Astrocyte (in vitro differentiated cells and primary cell): ENCODE data around the gene BDNF. TPM values are rescaled to one million over a fixed set of nuclear protein-coding genes. Genes with fewer than 3 reads are reported as not detected.

Source experiments
- DNase-seq: peaks from one replicate; pipeline ENCODE4 v3.0.0-alpha.2; 2010; ENCODE audit warnings: low read depth
- FAIRE-seq: peaks from 2 replicates; lab custom pipeline; 2011; peaks lifted over from hg19 to GRCh38; lab: Jason Lieb, UNC
- H2AFZ ChIP-seq: 2 replicates; pipeline ENCODE4 v1.6.0; 2012; ENCODE audit warnings: low read depth, low read length, inconsistent platforms
- H3K27ac ChIP-seq: 2 replicates; pipeline ENCODE4 v1.5.1; 2011; ENCODE audit warnings: low read depth, low read length, inconsistent platforms
- H3K27me3 ChIP-seq: 2 replicates; pipeline ENCODE4 v1.6.0; 2011; ENCODE audit warnings: low read length, inconsistent platforms; ENCODE audit not compliant: insufficient read depth
- H3K36me3 ChIP-seq: 2 replicates; pipeline ENCODE4 v1.5.1; 2011; ENCODE audit warnings: low read length, inconsistent platforms; ENCODE audit not compliant: insufficient read depth
- H3K4me1 ChIP-seq: 2 replicates; pipeline ENCODE4 v1.5.1; 2011; ENCODE audit warnings: low read length, inconsistent platforms; ENCODE audit not compliant: insufficient read depth
- H3K4me2 ChIP-seq: 2 replicates; pipeline ENCODE4 v1.6.0; 2012; ENCODE audit warnings: low read length, inconsistent platforms
- H3K4me3 ChIP-seq: 2 replicates; pipeline ENCODE4 v1.5.1; 2011; ENCODE audit warnings: low read depth, mild to moderate bottlenecking, low read length, inconsistent platforms; ENCODE audit not compliant: insufficient read depth
- H3K79me2 ChIP-seq: 2 replicates; pipeline ENCODE4 v1.6.0; 2012; ENCODE audit warnings: mild to moderate bottlenecking, low read length, inconsistent platforms; ENCODE audit not compliant: insufficient read depth
- H3K9ac ChIP-seq: 2 replicates; pipeline ENCODE4 v1.6.0; 2012; ENCODE audit warnings: mild to moderate bottlenecking, low read length, inconsistent platforms
- H3K9me3 ChIP-seq: 2 replicates; pipeline ENCODE4 v1.5.1; 2012; ENCODE audit warnings: low read depth, mild to moderate bottlenecking, low read length, inconsistent platforms; ENCODE audit not compliant: insufficient read depth
- H4K20me1 ChIP-seq: 2 replicates; pipeline ENCODE4 v1.6.0; 2012; ENCODE audit warnings: low read length, inconsistent platforms; ENCODE audit not compliant: insufficient read depth
- H3K27ac Mint-ChIP-seq: one replicate; pipeline ENCODE4 v1.8.0; 2021; ENCODE audit warnings: mild to moderate bottlenecking, mixed read lengths; ENCODE audit not compliant: unreplicated experiment
- H3K27me3 Mint-ChIP-seq: one replicate; pipeline ENCODE4 v1.8.0; 2021; ENCODE audit warnings: low read depth, mixed read lengths; ENCODE audit not compliant: unreplicated experiment
- H3K36me3 Mint-ChIP-seq: one replicate; pipeline ENCODE4 v1.8.0; 2021; ENCODE audit warnings: low read depth, mixed read lengths; ENCODE audit not compliant: unreplicated experiment
- H3K4me1 Mint-ChIP-seq: one replicate; pipeline ENCODE4 v1.8.0; 2021; ENCODE audit warnings: low read depth, mixed read lengths; ENCODE audit not compliant: unreplicated experiment
- H3K4me3 Mint-ChIP-seq: one replicate; pipeline ENCODE4 v1.8.0; 2021; ENCODE audit warnings: mild to moderate bottlenecking, moderate library complexity, mixed read lengths; ENCODE audit not compliant: unreplicated experiment
- H3K9me3 Mint-ChIP-seq: one replicate; pipeline ENCODE4 v1.8.0; 2021; ENCODE audit warnings: mild to moderate bottlenecking, mixed read lengths; ENCODE audit not compliant: unreplicated experiment
- EZH2 ChIP-seq: IDR thresholded peaks from 2 replicates; pipeline ENCODE4 v1.6.1; 2012; ENCODE audit warnings: mild to moderate bottlenecking, low read length, inconsistent platforms; ENCODE audit not compliant: insufficient read depth
- total RNA-seq: library from RNA; stranded (reverse); gene quantifications from 2 replicates; pipeline ENCODE4 v1.2.1, GENCODE V29; 2021
- TF ChIP-seq, protein P1 (sequence below): IDR thresholded peaks from 2 replicates; pipeline ENCODE4 v1.5.1; 2011; ENCODE audit warnings: low read depth, mild to moderate bottlenecking, inconsistent platforms, low read length, moderate library complexity; ENCODE audit not compliant: insufficient read depth

BDNF gene
- total RNA-seq, 1 donor from 2014 or later, result 27.2 TPM

DNA sequence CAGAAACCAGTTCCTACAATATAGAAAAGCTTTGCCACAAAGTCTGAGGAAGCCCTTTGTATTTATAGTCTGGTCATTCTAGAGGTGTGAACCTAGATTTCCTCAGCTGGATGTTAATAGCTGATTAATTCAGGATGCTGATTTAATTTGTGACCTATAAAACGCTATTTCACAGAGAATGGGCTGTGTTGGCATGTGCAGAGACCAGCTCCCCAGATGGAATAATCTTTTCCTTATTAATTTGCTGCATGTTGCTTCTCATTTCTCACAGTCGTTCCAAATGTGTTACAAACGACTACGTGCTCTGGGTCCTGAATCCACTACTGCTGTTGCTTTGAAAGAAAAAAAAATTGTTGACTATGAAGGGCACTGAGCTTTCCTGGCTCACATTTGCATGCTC, 49.3 kb downstream of the BDNF start:
- peaks cover 21% of the 10 kb centered on the region for H4K20me1 ChIP-seq
- Mint-ChIP-seq H3K36me3 (peaks cover 6% of the 10 kb centered on the region), H3K27ac (no peak overlapping the region), H3K4me1 (no peaks in the 10 kb centered on the region), H3K4me3 (no peak overlapping the region), H3K27me3 (no peaks in the 10 kb centered on the region), H3K9me3 (no peaks in the 10 kb centered on the region)
- no peaks in the 10 kb centered on the region for H3K4me1 ChIP-seq
- no peak overlapping the region for H2AFZ ChIP-seq
- H3K79me2 ChIP-seq, result peaks cover 6% of the 10 kb centered on the region
- DNase-seq (no peak), FAIRE-seq (no peak)
- no peak overlapping the region for H3K27ac ChIP-seq
- no peaks in the 10 kb centered on the region for H3K27me3 ChIP-seq
- no peak overlapping the region for H3K4me2 ChIP-seq
- TF ChIP-seq, protein P1, sequence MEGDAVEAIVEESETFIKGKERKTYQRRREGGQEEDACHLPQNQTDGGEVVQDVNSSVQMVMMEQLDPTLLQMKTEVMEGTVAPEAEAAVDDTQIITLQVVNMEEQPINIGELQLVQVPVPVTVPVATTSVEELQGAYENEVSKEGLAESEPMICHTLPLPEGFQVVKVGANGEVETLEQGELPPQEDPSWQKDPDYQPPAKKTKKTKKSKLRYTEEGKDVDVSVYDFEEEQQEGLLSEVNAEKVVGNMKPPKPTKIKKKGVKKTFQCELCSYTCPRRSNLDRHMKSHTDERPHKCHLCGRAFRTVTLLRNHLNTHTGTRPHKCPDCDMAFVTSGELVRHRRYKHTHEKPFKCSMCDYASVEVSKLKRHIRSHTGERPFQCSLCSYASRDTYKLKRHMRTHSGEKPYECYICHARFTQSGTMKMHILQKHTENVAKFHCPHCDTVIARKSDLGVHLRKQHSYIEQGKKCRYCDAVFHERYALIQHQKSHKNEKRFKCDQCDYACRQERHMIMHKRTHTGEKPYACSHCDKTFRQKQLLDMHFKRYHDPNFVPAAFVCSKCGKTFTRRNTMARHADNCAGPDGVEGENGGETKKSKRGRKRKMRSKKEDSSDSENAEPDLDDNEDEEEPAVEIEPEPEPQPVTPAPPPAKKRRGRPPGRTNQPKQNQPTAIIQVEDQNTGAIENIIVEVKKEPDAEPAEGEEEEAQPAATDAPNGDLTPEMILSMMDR, result no peak
- H3K4me3 ChIP-seq, result no peak overlapping the region
- no peaks in the 10 kb centered on the region for H3K9me3 ChIP-seq
- no peak overlapping the region for H3K9ac ChIP-seq
- H3K36me3 ChIP-seq, result peaks cover 11% of the 10 kb centered on the region

DNA sequence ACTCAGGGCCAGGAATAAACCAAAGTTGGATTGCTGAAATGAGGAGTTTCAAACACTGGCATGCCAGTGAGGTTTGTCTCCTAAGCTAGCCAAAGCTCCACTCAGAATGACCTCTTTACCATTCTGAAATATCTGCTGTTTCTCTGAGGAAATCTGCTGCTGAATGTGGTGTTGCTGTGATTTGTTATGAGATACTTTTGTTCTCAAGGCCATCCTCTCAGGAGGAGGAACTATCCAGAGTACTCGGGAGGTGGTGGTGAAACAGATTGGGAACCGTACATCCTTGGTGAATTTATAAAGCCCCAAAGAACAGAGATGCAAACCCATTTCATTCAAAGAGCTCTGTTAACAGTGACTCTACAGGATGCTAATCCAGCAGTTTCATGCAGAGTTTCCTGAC, 50.5 kb downstream of the BDNF start:
- H3K27ac ChIP-seq, result no peak overlapping the region
- Mint-ChIP-seq H3K4me3 (no peak overlapping the region), H3K36me3 (no peaks in the 10 kb centered on the region), H3K27ac (no peak overlapping the region), H3K4me1 (no peaks in the 10 kb centered on the region), H3K9me3 (no peaks in the 10 kb centered on the region), H3K27me3 (no peaks in the 10 kb centered on the region)
- TF ChIP-seq EZH2, result no peak
- TF ChIP-seq, protein P1, result no peak
- no peak overlapping the region for H3K9ac ChIP-seq
- no peaks in the 10 kb centered on the region for H3K9me3 ChIP-seq
- H3K4me3 ChIP-seq, result no peak overlapping the region
- H3K4me1 ChIP-seq, result no peaks in the 10 kb centered on the region
- no peaks in the 10 kb centered on the region for H3K36me3 ChIP-seq
- no peak overlapping the region for H3K4me2 ChIP-seq
- no peaks in the 10 kb centered on the region for H3K79me2 ChIP-seq
- no peaks in the 10 kb centered on the region for H3K27me3 ChIP-seq
- H2AFZ ChIP-seq, result no peak overlapping the region
- no peak for DNase-seq
- peaks cover 11% of the 10 kb centered on the region for H4K20me1 ChIP-seq
- FAIRE-seq, result no peak

DNA sequence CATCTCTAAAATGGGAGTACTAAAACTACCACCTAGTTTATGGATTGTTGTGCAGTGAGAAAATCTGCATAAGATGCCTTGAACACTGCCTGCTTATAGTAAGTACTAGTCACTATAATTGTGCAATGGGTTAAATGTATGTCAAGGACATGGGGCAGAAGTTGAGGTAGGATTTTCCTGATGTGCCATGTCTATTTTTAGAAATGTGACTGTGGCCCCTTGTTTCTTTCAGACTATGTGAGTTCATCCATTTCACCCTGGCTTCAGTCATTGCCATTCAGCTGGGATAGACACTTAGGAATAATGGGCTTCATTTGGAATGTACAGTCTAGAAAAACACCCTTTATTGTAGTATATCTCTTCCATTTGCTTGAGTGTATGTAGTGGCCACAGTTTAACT, 51.4 kb downstream of the BDNF start:
- TF ChIP-seq, protein P1, result no peak
- no peak for TF ChIP-seq EZH2
- Mint-ChIP-seq H3K27ac (no peak overlapping the region), H3K36me3 (no peaks in the 10 kb centered on the region), H3K9me3 (no peaks in the 10 kb centered on the region), H3K4me3 (no peak overlapping the region), H3K27me3 (no peaks in the 10 kb centered on the region), H3K4me1 (no peaks in the 10 kb centered on the region)
- no peaks in the 10 kb centered on the region for H3K9me3 ChIP-seq
- H4K20me1 ChIP-seq, result peaks cover 8% of the 10 kb centered on the region
- H3K4me3 ChIP-seq, result no peak overlapping the region
- H3K79me2 ChIP-seq, result no peaks in the 10 kb centered on the region
- no peak overlapping the region for H3K4me2 ChIP-seq
- no peak overlapping the region for H3K27ac ChIP-seq
- H3K36me3 ChIP-seq, result no peaks in the 10 kb centered on the region
- no peak overlapping the region for H2AFZ ChIP-seq
- FAIRE-seq (no peak), DNase-seq (no peak)
- no peaks in the 10 kb centered on the region for H3K27me3 ChIP-seq
- no peak overlapping the region for H3K9ac ChIP-seq
- no peaks in the 10 kb centered on the region for H3K4me1 ChIP-seq
